ENCODE results near the gene SLU7.
"Not testable (repeated sequence)": the region's sequence is repeated elsewhere in the genome, so short reads cannot be mapped to it uniquely, and the experiment has no call there.

The SLU7 gene

DNA sequence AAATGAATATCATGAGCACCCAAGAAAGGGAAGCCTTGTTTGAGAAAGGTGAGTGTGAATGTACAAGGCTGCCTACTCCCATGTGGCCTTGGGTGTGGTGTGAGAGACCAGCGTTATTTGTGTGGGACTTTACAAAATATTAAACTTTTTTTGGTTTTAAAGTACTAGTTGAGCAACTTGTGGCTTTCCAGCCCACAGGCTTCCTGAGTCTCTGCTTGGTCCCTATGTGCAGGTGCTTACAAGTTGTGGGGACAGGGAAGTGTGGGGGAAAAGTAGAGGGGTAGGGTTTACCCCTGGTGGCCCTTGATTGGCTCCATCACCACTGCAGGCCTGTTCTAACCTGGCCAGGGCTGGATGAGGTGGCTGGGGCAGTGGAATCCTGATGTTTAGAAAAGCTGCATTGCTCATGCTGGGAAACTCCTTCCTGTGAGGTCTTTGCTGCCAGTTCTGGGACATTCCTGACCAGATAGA lies 22.5 kb upstream of the SLU7 start:
- no peak for FAIRE-seq
- no peak for DNase-seq (ENCODE audit: insufficient read length, low spot score)
- TF ChIP-seq, protein P1, sequence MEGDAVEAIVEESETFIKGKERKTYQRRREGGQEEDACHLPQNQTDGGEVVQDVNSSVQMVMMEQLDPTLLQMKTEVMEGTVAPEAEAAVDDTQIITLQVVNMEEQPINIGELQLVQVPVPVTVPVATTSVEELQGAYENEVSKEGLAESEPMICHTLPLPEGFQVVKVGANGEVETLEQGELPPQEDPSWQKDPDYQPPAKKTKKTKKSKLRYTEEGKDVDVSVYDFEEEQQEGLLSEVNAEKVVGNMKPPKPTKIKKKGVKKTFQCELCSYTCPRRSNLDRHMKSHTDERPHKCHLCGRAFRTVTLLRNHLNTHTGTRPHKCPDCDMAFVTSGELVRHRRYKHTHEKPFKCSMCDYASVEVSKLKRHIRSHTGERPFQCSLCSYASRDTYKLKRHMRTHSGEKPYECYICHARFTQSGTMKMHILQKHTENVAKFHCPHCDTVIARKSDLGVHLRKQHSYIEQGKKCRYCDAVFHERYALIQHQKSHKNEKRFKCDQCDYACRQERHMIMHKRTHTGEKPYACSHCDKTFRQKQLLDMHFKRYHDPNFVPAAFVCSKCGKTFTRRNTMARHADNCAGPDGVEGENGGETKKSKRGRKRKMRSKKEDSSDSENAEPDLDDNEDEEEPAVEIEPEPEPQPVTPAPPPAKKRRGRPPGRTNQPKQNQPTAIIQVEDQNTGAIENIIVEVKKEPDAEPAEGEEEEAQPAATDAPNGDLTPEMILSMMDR (IDR thresholded peaks at IDR 0.05; ENCODE audit: insufficient read depth, missing control alignments): no peak

GRCh38 chr5:160439205-160439600 lies 20.3 kb upstream of the SLU7 start:
- TF ChIP-seq, protein P1 (IDR thresholded peaks at IDR 0.05; ENCODE audit: insufficient read depth, missing control alignments): peak; percentile 87
- DNase-seq (ENCODE audit: insufficient read length, low spot score) (peak; percentile 44), FAIRE-seq (no peak)

- DNase-seq (ENCODE audit: insufficient read length, low spot score) (peak; percentile 30), FAIRE-seq (peak; percentile 95)
- TF ChIP-seq, protein P1 (IDR thresholded peaks at IDR 0.05; ENCODE audit: insufficient read depth, missing control alignments): peak; percentile 95
These were observed 19.7 kb upstream of the SLU7 start for GRCh38 chr5:160438316-160439204.

GRCh38 chr5:160437271-160437670 lies 18.4 kb upstream of the SLU7 start:
- TF ChIP-seq, protein P1 (IDR thresholded peaks at IDR 0.05; ENCODE audit: insufficient read depth, missing control alignments): no peak
- FAIRE-seq: no peak
- no peak for DNase-seq (ENCODE audit: insufficient read length, low spot score)

DNA sequence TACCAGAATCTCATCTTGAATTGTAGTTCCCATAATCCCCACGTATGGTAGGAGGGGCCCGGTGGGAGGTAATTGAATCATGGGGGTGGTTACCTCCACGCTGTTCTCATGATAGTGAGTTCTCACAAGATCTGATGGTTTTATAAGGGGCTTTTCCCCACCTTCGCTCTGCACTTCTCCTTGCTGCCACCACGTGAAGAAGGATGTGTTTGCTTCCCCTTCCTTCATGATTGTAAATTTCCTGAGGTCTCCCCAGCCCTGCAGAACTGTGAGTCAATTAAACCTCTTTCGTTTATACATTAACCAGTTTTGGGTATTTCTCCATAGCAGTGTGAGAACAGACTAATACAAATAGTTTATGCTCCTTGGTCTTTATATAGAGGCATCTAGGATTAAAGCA lies 17.8 kb upstream of the SLU7 start:
- not testable (repeated sequence) for DNase-seq (ENCODE audit: insufficient read length, low spot score); FAIRE-seq

- no peak for DNase-seq (ENCODE audit: insufficient read length, low spot score)
- no peak for FAIRE-seq
These were observed 17.1 kb upstream of the SLU7 start for GRCh38 chr5:160436017-160436416.

DNA sequence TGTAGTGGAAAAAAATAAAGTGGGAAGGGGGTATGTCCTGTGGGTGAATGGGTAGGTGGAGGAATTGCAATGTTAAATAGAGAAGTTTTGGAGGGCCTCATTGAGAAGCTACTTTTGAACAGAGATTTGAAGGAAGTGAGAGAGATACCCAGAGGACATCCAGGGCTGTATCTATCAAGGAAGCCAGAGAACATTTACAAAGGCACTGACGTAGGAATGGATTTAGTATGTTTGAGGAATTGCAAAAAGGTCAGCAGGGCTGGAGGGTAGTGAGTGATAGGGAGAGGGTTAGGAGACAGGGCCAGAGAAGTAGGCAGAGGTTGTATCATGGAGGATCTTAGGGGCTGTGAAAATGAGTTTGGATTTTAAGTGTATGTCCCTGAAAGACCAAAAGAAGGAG lies 16.7 kb upstream of the SLU7 start:
- DNase-seq (ENCODE audit: insufficient read length, low spot score) (no peak), FAIRE-seq (no peak)
- TF ChIP-seq, protein P1 (IDR thresholded peaks at IDR 0.05; ENCODE audit: insufficient read depth, missing control alignments): no peak

More at GRCh38 chr5:160436017-160436416, 17.1 kb upstream of the SLU7 start:
- TF ChIP-seq, protein P1 (IDR thresholded peaks at IDR 0.05; ENCODE audit: insufficient read depth, missing control alignments): no peak

Measured in D721Med (cell line).